GM12878 (cell line): ENCODE data around the gene SPIRE2. TPM values are rescaled to one million over a fixed set of nuclear protein-coding genes. Genes with fewer than 3 reads are reported as not detected.

Source experiments
- polyA plus RNA-seq, 11 experiments: library from polyadenylated mRNA; depleted of rRNA in 4 of 11; unstranded in 6 of 11; stranded (reverse) in 5 of 11; fragments of >200 nt; fragmentation: Nextera tagmentation in 4 of 11; fragmentation: Illumina TruSeq in 1 of 11; extraction: Ambion mirVana in 4 of 11; extraction: Trizol in 1 of 11; gene quantifications; 1 replicate in 1 of 11; 2 replicates in 10 of 11; pipeline versions ENCODE4 v1.2.1 to v1.2.3, GENCODE V29; 2011 to 2016; ENCODE audit warnings: inconsistent platforms in 2 of 11, missing spikeins in 2 of 11, low read depth in 1 of 11
- total RNA-seq, 4 experiments: library from RNA; depleted of rRNA in 3 of 4; stranded (reverse); fragments of >200 nt in 3 of 4; fragmentation: Illumina TruSeq in 1 of 4; extraction: Trizol in 1 of 4; gene quantifications; 2 replicates each; pipeline versions ENCODE4 v1.2.1 to v1.2.3, GENCODE V29; 2013 to 2021
- TF ChIP-seq, protein P1 (sequence below): fragments of 450-650 bp; IDR thresholded peaks from 2 replicates; pipeline ENCODE4 v1.6.1; 2017; ENCODE audit warnings: mild to moderate bottlenecking
- TF ChIP-seq, protein P2 (sequence below): IDR thresholded peaks from 2 replicates; pipeline ENCODE4 v1.6.1; 2012; ENCODE audit warnings: low read depth, low read length, improper control_type of control experiment
- TF ChIP-seq, protein P3 (sequence below): IDR thresholded peaks from 2 replicates; pipeline ENCODE4 v1.6.1; 2012; ENCODE audit warnings: low read depth, low read length, improper control_type of control experiment
- TF ChIP-seq, protein P4 (sequence below): fragments of 450-650 bp; IDR thresholded peaks from 2 replicates; pipeline ENCODE4 v1.6.1; 2017; ENCODE audit warnings: mild to moderate bottlenecking, moderate library complexity

Gene SPIRE2
- total and polyA plus RNA-seq, 10 of the 15 experiments (the other 5 are each of a cell fraction or from before 2014, with no cell fraction given): 0.03 to 0.64 (median 0.27) TPM; not detected in 1

DNA sequence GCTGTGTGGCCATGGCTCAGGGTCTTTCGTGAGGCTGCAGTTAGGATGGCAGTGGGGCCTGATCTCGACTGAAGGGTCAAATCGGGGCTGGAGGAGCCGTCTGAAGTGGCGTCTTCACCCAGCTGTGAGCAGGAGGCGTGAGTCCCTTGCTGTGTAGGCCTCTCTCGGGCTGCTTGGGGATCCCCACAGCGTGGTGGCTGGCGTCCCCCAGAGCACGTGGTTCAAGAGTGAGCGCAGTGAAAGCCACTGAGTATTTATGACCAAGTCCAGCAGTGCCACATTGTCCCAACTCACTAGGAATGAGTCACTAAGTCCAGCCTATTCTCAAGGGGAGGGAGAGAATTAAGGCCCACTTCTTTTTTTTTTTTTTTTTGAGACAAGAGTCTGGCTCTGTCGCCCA is 33.4 kb downstream of the SPIRE2 start (continued):
- TF ChIP-seq, protein P1, sequence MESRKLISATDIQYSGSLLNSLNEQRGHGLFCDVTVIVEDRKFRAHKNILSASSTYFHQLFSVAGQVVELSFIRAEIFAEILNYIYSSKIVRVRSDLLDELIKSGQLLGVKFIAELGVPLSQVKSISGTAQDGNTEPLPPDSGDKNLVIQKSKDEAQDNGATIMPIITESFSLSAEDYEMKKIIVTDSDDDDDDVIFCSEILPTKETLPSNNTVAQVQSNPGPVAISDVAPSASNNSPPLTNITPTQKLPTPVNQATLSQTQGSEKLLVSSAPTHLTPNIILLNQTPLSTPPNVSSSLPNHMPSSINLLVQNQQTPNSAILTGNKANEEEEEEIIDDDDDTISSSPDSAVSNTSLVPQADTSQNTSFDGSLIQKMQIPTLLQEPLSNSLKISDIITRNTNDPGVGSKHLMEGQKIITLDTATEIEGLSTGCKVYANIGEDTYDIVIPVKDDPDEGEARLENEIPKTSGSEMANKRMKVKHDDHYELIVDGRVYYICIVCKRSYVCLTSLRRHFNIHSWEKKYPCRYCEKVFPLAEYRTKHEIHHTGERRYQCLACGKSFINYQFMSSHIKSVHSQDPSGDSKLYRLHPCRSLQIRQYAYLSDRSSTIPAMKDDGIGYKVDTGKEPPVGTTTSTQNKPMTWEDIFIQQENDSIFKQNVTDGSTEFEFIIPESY: no peak
- TF ChIP-seq, protein P2, sequence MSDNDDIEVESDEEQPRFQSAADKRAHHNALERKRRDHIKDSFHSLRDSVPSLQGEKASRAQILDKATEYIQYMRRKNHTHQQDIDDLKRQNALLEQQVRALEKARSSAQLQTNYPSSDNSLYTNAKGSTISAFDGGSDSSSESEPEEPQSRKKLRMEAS: 0 out of 2 replicates have a peak, but pooled peaks have one; percentile 38
- TF ChIP-seq, protein P3, sequence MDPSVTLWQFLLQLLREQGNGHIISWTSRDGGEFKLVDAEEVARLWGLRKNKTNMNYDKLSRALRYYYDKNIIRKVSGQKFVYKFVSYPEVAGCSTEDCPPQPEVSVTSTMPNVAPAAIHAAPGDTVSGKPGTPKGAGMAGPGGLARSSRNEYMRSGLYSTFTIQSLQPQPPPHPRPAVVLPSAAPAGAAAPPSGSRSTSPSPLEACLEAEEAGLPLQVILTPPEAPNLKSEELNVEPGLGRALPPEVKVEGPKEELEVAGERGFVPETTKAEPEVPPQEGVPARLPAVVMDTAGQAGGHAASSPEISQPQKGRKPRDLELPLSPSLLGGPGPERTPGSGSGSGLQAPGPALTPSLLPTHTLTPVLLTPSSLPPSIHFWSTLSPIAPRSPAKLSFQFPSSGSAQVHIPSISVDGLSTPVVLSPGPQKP: no peak
- TF ChIP-seq, protein P4, sequence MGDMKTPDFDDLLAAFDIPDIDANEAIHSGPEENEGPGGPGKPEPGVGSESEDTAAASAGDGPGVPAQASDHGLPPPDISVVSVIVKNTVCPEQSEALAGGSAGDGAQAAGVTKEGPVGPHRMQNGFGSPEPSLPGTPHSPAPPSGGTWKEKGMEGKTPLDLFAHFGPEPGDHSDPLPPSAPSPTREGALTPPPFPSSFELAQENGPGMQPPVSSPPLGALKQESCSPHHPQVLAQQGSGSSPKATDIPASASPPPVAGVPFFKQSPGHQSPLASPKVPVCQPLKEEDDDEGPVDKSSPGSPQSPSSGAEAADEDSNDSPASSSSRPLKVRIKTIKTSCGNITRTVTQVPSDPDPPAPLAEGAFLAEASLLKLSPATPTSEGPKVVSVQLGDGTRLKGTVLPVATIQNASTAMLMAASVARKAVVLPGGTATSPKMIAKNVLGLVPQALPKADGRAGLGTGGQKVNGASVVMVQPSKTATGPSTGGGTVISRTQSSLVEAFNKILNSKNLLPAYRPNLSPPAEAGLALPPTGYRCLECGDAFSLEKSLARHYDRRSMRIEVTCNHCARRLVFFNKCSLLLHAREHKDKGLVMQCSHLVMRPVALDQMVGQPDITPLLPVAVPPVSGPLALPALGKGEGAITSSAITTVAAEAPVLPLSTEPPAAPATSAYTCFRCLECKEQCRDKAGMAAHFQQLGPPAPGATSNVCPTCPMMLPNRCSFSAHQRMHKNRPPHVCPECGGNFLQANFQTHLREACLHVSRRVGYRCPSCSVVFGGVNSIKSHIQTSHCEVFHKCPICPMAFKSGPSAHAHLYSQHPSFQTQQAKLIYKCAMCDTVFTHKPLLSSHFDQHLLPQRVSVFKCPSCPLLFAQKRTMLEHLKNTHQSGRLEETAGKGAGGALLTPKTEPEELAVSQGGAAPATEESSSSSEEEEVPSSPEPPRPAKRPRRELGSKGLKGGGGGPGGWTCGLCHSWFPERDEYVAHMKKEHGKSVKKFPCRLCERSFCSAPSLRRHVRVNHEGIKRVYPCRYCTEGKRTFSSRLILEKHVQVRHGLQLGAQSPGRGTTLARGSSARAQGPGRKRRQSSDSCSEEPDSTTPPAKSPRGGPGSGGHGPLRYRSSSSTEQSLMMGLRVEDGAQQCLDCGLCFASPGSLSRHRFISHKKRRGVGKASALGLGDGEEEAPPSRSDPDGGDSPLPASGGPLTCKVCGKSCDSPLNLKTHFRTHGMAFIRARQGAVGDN: peak; percentile 60; the same call in 1 of the 2 replicates
